NCI-H526 treated with DMSO at 0.1 percent for 48 hours (cell line): ENCODE data around the gene CXCL1.

Source experiments
- DNase-seq: peaks from one replicate; lab custom pipeline; 2025; lab: John Stamatoyannopoulos, UW

CXCL1 gene

GRCh38 chr4:73918058-73918457 lies 48.9 kb downstream of the CXCL1 start:
- DNase-seq, result no peak

- DNase-seq, result no peak
Observed at GRCh38 chr4:73919691-73920090, 50.5 kb downstream of the CXCL1 start.
